HG03095 (cell line): ENCODE results near the gene L3MBTL4.
"Not testable (repeated sequence)": the region's sequence is repeated elsewhere in the genome, so short reads cannot be mapped to it uniquely, and the experiment has no call there.

Source experiments
- ATAC-seq: cut with Tn5 transposase; IDR thresholded peaks from one replicate; pipeline ENCODE4 v1.9.1; 2021; ENCODE audit warnings: moderate library complexity; ENCODE audit not compliant: unreplicated experiment

Gene L3MBTL4

GRCh38 chr18:6120820-6121279 lies 293.9 kb downstream of the L3MBTL4 start:
- ATAC-seq, result no peak

- ATAC-seq, result no peak
Measured at GRCh38 chr18:6119761-6120160, 294.9 kb downstream of the L3MBTL4 start.

GRCh38 chr18:6118080-6118479 lies 296.6 kb downstream of the L3MBTL4 start:
- ATAC-seq, result no peak

GRCh38 chr18:6115710-6116109 lies 299.0 kb downstream of the L3MBTL4 start:
- ATAC-seq, result no peak

- no peak for ATAC-seq
Measured at GRCh38 chr18:6113650-6114049, 301.1 kb downstream of the L3MBTL4 start.

GRCh38 chr18:6111726-6112125 lies 303.0 kb downstream of the L3MBTL4 start:
- no peak for ATAC-seq

GRCh38 chr18:6109743-6110142 lies 305.0 kb downstream of the L3MBTL4 start:
- no peak for ATAC-seq

- no peak for ATAC-seq
Measured at GRCh38 chr18:6107794-6108193, 306.9 kb downstream of the L3MBTL4 start.

- no peak for ATAC-seq
Measured at GRCh38 chr18:6106091-6106685, 308.5 kb downstream of the L3MBTL4 start.

- no peak for ATAC-seq
Measured at GRCh38 chr18:6103741-6104140, 311.0 kb downstream of the L3MBTL4 start.

GRCh38 chr18:6096730-6097129 lies 318.0 kb downstream of the L3MBTL4 start:
- ATAC-seq, result no peak

- ATAC-seq, result no peak
Measured at GRCh38 chr18:6088432-6088831, 326.3 kb downstream of the L3MBTL4 start.

- no peak for ATAC-seq
Measured at GRCh38 chr18:6086731-6087130, 328.0 kb downstream of the L3MBTL4 start.

GRCh38 chr18:6079406-6079805 lies 335.3 kb downstream of the L3MBTL4 start:
- no peak for ATAC-seq

- no peak for ATAC-seq
Measured at GRCh38 chr18:6078877-6079276, 335.8 kb downstream of the L3MBTL4 start.

GRCh38 chr18:6072423-6072822 lies 342.3 kb downstream of the L3MBTL4 start:
- ATAC-seq, result not testable (repeated sequence)

GRCh38 chr18:6069539-6069938 lies 345.2 kb downstream of the L3MBTL4 start:
- no peak for ATAC-seq

GRCh38 chr18:6069103-6069502 lies 345.6 kb downstream of the L3MBTL4 start:
- no peak for ATAC-seq

- ATAC-seq, result no peak
Measured at GRCh38 chr18:6060149-6060548, 354.6 kb downstream of the L3MBTL4 start.

GRCh38 chr18:6059551-6059950 lies 355.2 kb downstream of the L3MBTL4 start:
- ATAC-seq, result no peak

- ATAC-seq, result no peak
Measured at GRCh38 chr18:6058941-6059340, 355.8 kb downstream of the L3MBTL4 start.

GRCh38 chr18:6057604-6058003 lies 357.1 kb downstream of the L3MBTL4 start:
- no peak for ATAC-seq

- ATAC-seq, result peak; percentile 65
Measured at GRCh38 chr18:6056171-6056910, 358.4 kb downstream of the L3MBTL4 start.
